ENCODE results near the gene NDOR1.
"Not testable (repeated sequence)": the region's sequence is repeated elsewhere in the genome, so short reads cannot be mapped to it uniquely, and the experiment has no call there.

The NDOR1 gene

GRCh38 chr9:137244486-137245449, 39.3 kb downstream of the NDOR1 start:
- no peak for DNase-seq (ENCODE audit: low spot score)

GRCh38 chr9:137245450-137246421, 40.2 kb downstream of the NDOR1 start:
- DNase-seq (ENCODE audit: low spot score), result no peak

- no peak for DNase-seq (ENCODE audit: low spot score)
These were observed 41.8 kb downstream of the NDOR1 start for GRCh38 chr9:137247135-137247915.

- no peak for DNase-seq (ENCODE audit: low spot score)
These were observed 42.3 kb downstream of the NDOR1 start for GRCh38 chr9:137247916-137248175.

GRCh38 chr9:137250329-137251193, 45.1 kb downstream of the NDOR1 start:
- no peak for DNase-seq (ENCODE audit: low spot score)

GRCh38 chr9:137251194-137251461, 45.6 kb downstream of the NDOR1 start, which contains the start of gene STPG3:
TSS of gene STPG3 (plus strand) at chr9:137251286. CDS start at chr9:137251287, 1 bp downstream.
- DNase-seq (ENCODE audit: low spot score), result no peak

GRCh38 chr9:137251490-137252268, 46.2 kb downstream of the NDOR1 start:
- no peak for DNase-seq (ENCODE audit: low spot score)

GRCh38 chr9:137252555-137253506, 47.3 kb downstream of the NDOR1 start:
- no peak for DNase-seq (ENCODE audit: low spot score)

GRCh38 chr9:137253717-137254623, 48.5 kb downstream of the NDOR1 start:
- DNase-seq (ENCODE audit: low spot score), result no peak

- DNase-seq (ENCODE audit: low spot score), result peak; percentile 86
These were observed 49.3 kb downstream of the NDOR1 start, which contains the start of gene NELFB for GRCh38 chr9:137254624-137255447. TSS of gene NELFB (plus strand) at chr9:137255327.

- no peak for DNase-seq (ENCODE audit: low spot score)
These were observed 50.1 kb downstream of the NDOR1 start for GRCh38 chr9:137255448-137256114.

- no peak for DNase-seq (ENCODE audit: low spot score)
These were observed 50.9 kb downstream of the NDOR1 start for GRCh38 chr9:137256362-137256761.

GRCh38 chr9:137256856-137257255, 51.4 kb downstream of the NDOR1 start:
- no peak for DNase-seq (ENCODE audit: low spot score)

- DNase-seq (ENCODE audit: low spot score), result not testable (repeated sequence)
These were observed 56.8 kb downstream of the NDOR1 start for GRCh38 chr9:137262173-137262908.

GRCh38 chr9:137262909-137263285, 57.4 kb downstream of the NDOR1 start:
- DNase-seq (ENCODE audit: low spot score), result no peak

GRCh38 chr9:137263506-137263905, 58.0 kb downstream of the NDOR1 start:
- no peak for DNase-seq (ENCODE audit: low spot score)

All from globus pallidus (tissue), 1 donor.